Heart left ventricle (tissue), 11 donors: Measurements from ENCODE around the gene PCYT2. TPM values are rescaled to one million over a fixed set of nuclear protein-coding genes. Genes with fewer than 3 reads are reported as not detected.

Experiments used
- polyA plus RNA-seq, 2 donors: library from polyadenylated mRNA; stranded (reverse); fragments of 200-250 nt; gene quantifications; one replicate each; pipeline ENCODE4 v1.2.3, GENCODE V29; 2013
- total RNA-seq, 9 donors: library from RNA; depleted of rRNA in 2 of 9; stranded (reverse); fragments of >200 nt in 2 of 9; fragmentation: NEBNext Ultra II Directional in 3 of 9; extraction: Animal tissue kit (Norgen Biotek cat#: 25700) in 3 of 9; gene quantifications; one replicate each; pipeline versions ENCODE4 v1.1.0 to v1.2.4, GENCODE V29; 2016 to 2023
- donor health status: ischemic (EF 13 %, LVEDD 7.1; RV severe dilation, severe dysfunction).
- donor health status: healthy with polysubstance abuse.
- donor health status: DM: no; HTN: yes; CAD: no.
- donor health status: DM: no; HTN: no; CAD: no.
- donor health status: ischemic (EF 25% LVEDD 5.7; RV mildly dilated, moderate dysfunction).
- donor health status: healthy.
- donor health status: DM: yes; HTN: yes; CAD: no.
- donor health status: PGD.
- donor health status: nonischemic (EF 23%, LVEDD 6.1; RV moderate dilation, normal function).

PCYT2 gene
- total and polyA plus RNA-seq, 11 donors, result 28.8 to 85.5 (median 49.7) TPM

Other genes with a start within 250 kb of the PCYT2 start
- gene OXLD1, start 244.8 kb downstream of the PCYT2 start, total RNA-seq, result 10 to 100 TPM; 16.9 to 28.8 (median 21.7) TPM
- 10 to 100 TPM; 27.0 to 42.9 TPM for gene OXLD1, start 244.8 kb downstream of the PCYT2 start, polyA plus RNA-seq
- 10 to 100 TPM in 1 of 9 donors, 1 to 10 TPM in 8; 3.5 to 10.1 (median 6.3) TPM for gene CCDC137, start 244.7 kb downstream of the PCYT2 start, total RNA-seq
- 10 to 100 TPM in 1 of 2 donors, 1 to 10 TPM in 1; 8.2 to 20.0 TPM for gene CCDC137, start 244.7 kb downstream of the PCYT2 start, polyA plus RNA-seq
- 10 to 100 TPM; 10.2 to 22.3 (median 13.3) TPM for gene ARL16, start 227.6 kb downstream of the PCYT2 start, total RNA-seq
- 10 to 100 TPM; 22.4 to 23.6 TPM for gene ARL16, start 227.6 kb downstream of the PCYT2 start, polyA plus RNA-seq
- 10 to 100 TPM; 37.4 to 90.8 (median 40.3) TPM for gene HGS, start 227.4 kb downstream of the PCYT2 start, total RNA-seq
- gene HGS, start 227.4 kb downstream of the PCYT2 start, polyA plus RNA-seq, result 10 to 100 TPM; 53.8 to 81.4 TPM
- 100 to 1,000 TPM in 8 of 9 donors, 10 to 100 TPM in 1; 98.8 to 182 (median 133) TPM for gene MRPL12, start 208.0 kb downstream of the PCYT2 start, total RNA-seq
- 100 to 1,000 TPM; 343 to 525 TPM for gene MRPL12, start 208.0 kb downstream of the PCYT2 start, polyA plus RNA-seq
- 10 to 100 TPM in 2 of 9 donors, 1 to 10 TPM in 7; 7.0 to 13.6 (median 8.2) TPM for gene SLC25A10, start 199.1 kb downstream of the PCYT2 start, total RNA-seq
- 10 to 100 TPM; 10.8 to 17.9 TPM for gene SLC25A10, start 199.1 kb downstream of the PCYT2 start, polyA plus RNA-seq
- not detected for gene GCGR, start 107.2 kb downstream of the PCYT2 start, total RNA-seq
- gene GCGR, start 107.2 kb downstream of the PCYT2 start, polyA plus RNA-seq, result not detected
- 100 to 1,000 TPM in 5 of 9 donors, 10 to 100 TPM in 4; 74.8 to 134 (median 102) TPM for gene MCRIP1, start 78.1 kb downstream of the PCYT2 start, total RNA-seq
- gene MCRIP1, start 78.1 kb downstream of the PCYT2 start, polyA plus RNA-seq, result 100 to 1,000 TPM; 159 to 266 TPM
- not detected for gene PPP1R27, start 76.3 kb downstream of the PCYT2 start, total RNA-seq
- not detected for gene PPP1R27, start 76.3 kb downstream of the PCYT2 start, polyA plus RNA-seq
- gene P4HB, start 50.9 kb downstream of the PCYT2 start, total RNA-seq, result 100 to 1,000 TPM; 280 to 763 (median 374) TPM
- 100 to 1,000 TPM; 246 to 584 TPM for gene P4HB, start 50.9 kb downstream of the PCYT2 start, polyA plus RNA-seq
- gene ARHGDIA, start 40.1 kb downstream of the PCYT2 start, total RNA-seq, result 100 to 1,000 TPM in 6 of 9 donors, 10 to 100 TPM in 3; 81.4 to 268 (median 152) TPM
- gene ARHGDIA, start 40.1 kb downstream of the PCYT2 start, polyA plus RNA-seq, result 100 to 1,000 TPM in 1 of 2 donors, 10 to 100 TPM in 1; 81.7 to 296 TPM
- 10 to 100 TPM; 25.1 to 39.9 (median 32.4) TPM for gene ALYREF, start 19.8 kb downstream of the PCYT2 start, total RNA-seq
- 10 to 100 TPM in 1 of 2 donors, 1 to 10 TPM in 1; 9.8 to 50.5 TPM for gene ALYREF, start 19.8 kb downstream of the PCYT2 start, polyA plus RNA-seq
- 100 to 1,000 TPM; 118 to 255 (median 143) TPM for gene ANAPC11, start 19.7 kb downstream of the PCYT2 start, total RNA-seq
- gene ANAPC11, start 19.7 kb downstream of the PCYT2 start, polyA plus RNA-seq, result 100 to 1,000 TPM; 283 to 329 TPM
- 1 to 10 TPM in 1 of 9 donors, under 1 TPM in 7, not detected in 1; 0.13 to 1.2 (median 0.50) TPM for gene NPB, start 9.2 kb downstream of the PCYT2 start, total RNA-seq
- gene NPB, start 9.2 kb downstream of the PCYT2 start, polyA plus RNA-seq, result under 1 TPM; 0.29 to 0.61 TPM
- 10 to 100 TPM in 2 of 9 donors, 1 to 10 TPM in 7; 3.6 to 13.2 (median 6.6) TPM for gene SIRT7, start 6.8 kb upstream of the PCYT2 start, total RNA-seq
- gene SIRT7, start 6.8 kb upstream of the PCYT2 start, polyA plus RNA-seq, result 10 to 100 TPM in 1 of 2 donors, 1 to 10 TPM in 1; 7.1 to 12.0 TPM
- gene MAFG, start 16.3 kb upstream of the PCYT2 start, total RNA-seq, result 10 to 100 TPM; 14.3 to 30.5 (median 18.0) TPM
- gene MAFG, start 16.3 kb upstream of the PCYT2 start, polyA plus RNA-seq, result 10 to 100 TPM; 10.2 to 23.6 TPM
- 10 to 100 TPM in 2 of 9 donors, 1 to 10 TPM in 7; 1.8 to 12.2 (median 5.4) TPM for gene PYCR1, start 25.9 kb upstream of the PCYT2 start, total RNA-seq
- 10 to 100 TPM in 1 of 2 donors, 1 to 10 TPM in 1; 3.4 to 30.7 TPM for gene PYCR1, start 25.9 kb upstream of the PCYT2 start, polyA plus RNA-seq
- 10 to 100 TPM in 1 of 9 donors, 1 to 10 TPM in 7, under 1 TPM in 1; 0.31 to 11.2 (median 3.9) TPM for gene MYADML2, start 35.8 kb upstream of the PCYT2 start, total RNA-seq
- gene MYADML2, start 35.8 kb upstream of the PCYT2 start, polyA plus RNA-seq, result 1 to 10 TPM in 1 of 2 donors, under 1 TPM in 1; 0.19 to 7.4 TPM
- 1 to 10 TPM in 2 of 9 donors, under 1 TPM in 4, not detected in 3; 0.25 to 1.6 (median 0.54) TPM for gene NOTUM, start 49.8 kb upstream of the PCYT2 start, total RNA-seq
- gene NOTUM, start 49.8 kb upstream of the PCYT2 start, polyA plus RNA-seq, result under 1 TPM; 0.53 to 0.80 TPM
- gene ASPSCR1, start 66.2 kb upstream of the PCYT2 start, total RNA-seq, result 10 to 100 TPM; 15.1 to 27.8 (median 22.5) TPM
- gene ASPSCR1, start 66.2 kb upstream of the PCYT2 start, polyA plus RNA-seq, result 10 to 100 TPM; 39.2 to 43.6 TPM
- 10 to 100 TPM; 16.8 to 62.0 (median 23.8) TPM for gene CENPX, start 111.5 kb upstream of the PCYT2 start, total RNA-seq
- 100 to 1,000 TPM in 1 of 2 donors, 10 to 100 TPM in 1; 37.3 to 126 TPM for gene CENPX, start 111.5 kb upstream of the PCYT2 start, polyA plus RNA-seq
- gene LRRC45, start 111.9 kb upstream of the PCYT2 start, total RNA-seq, result 1 to 10 TPM; 2.9 to 7.5 (median 5.6) TPM
- gene LRRC45, start 111.9 kb upstream of the PCYT2 start, polyA plus RNA-seq, result 1 to 10 TPM; 5.1 to 8.6 TPM
- 1 to 10 TPM in 7 of 9 donors, under 1 TPM in 2; 0.76 to 2.6 (median 1.5) TPM for gene RAC3, start 120.3 kb upstream of the PCYT2 start, total RNA-seq
- 1 to 10 TPM; 1.2 to 2.0 TPM for gene RAC3, start 120.3 kb upstream of the PCYT2 start, polyA plus RNA-seq
- gene DCXR, start 126.3 kb upstream of the PCYT2 start, total RNA-seq, result 100 to 1,000 TPM; 139 to 312 (median 185) TPM
- gene DCXR, start 126.3 kb upstream of the PCYT2 start, polyA plus RNA-seq, result 100 to 1,000 TPM; 243 to 246 TPM
- 10 to 100 TPM; 16.4 to 30.6 (median 20.4) TPM for gene RFNG, start 140.4 kb upstream of the PCYT2 start, total RNA-seq
- 10 to 100 TPM; 24.0 to 25.8 TPM for gene RFNG, start 140.4 kb upstream of the PCYT2 start, polyA plus RNA-seq
- gene GPS1, start 140.5 kb upstream of the PCYT2 start, total RNA-seq, result 100 to 1,000 TPM in 2 of 9 donors, 10 to 100 TPM in 7; 76.7 to 151 (median 81.8) TPM
- gene GPS1, start 140.5 kb upstream of the PCYT2 start, polyA plus RNA-seq, result 10 to 100 TPM; 95.0 to 97.7 TPM
- gene DUS1L, start 154.4 kb upstream of the PCYT2 start, total RNA-seq, result 10 to 100 TPM; 41.5 to 84.7 (median 59.4) TPM
- 100 to 1,000 TPM in 1 of 2 donors, 10 to 100 TPM in 1; 79.7 to 113 TPM for gene DUS1L, start 154.4 kb upstream of the PCYT2 start, polyA plus RNA-seq
- gene FASN, start 186.8 kb upstream of the PCYT2 start, total RNA-seq, result 100 to 1,000 TPM in 1 of 9 donors, 10 to 100 TPM in 7, 1 to 10 TPM in 1; 6.9 to 103 (median 18.9) TPM
- 10 to 100 TPM; 17.5 to 47.5 TPM for gene FASN, start 186.8 kb upstream of the PCYT2 start, polyA plus RNA-seq